ENCODE results near the gene TRIM31. TPM values are rescaled to one million over a fixed set of nuclear protein-coding genes. Genes with fewer than 3 reads are reported as not detected.

TRIM31 gene
- total and polyA plus RNA-seq, 8 donors = 1.2 to 52.2 (median 7.8) TPM; not detected in 2

DNA sequence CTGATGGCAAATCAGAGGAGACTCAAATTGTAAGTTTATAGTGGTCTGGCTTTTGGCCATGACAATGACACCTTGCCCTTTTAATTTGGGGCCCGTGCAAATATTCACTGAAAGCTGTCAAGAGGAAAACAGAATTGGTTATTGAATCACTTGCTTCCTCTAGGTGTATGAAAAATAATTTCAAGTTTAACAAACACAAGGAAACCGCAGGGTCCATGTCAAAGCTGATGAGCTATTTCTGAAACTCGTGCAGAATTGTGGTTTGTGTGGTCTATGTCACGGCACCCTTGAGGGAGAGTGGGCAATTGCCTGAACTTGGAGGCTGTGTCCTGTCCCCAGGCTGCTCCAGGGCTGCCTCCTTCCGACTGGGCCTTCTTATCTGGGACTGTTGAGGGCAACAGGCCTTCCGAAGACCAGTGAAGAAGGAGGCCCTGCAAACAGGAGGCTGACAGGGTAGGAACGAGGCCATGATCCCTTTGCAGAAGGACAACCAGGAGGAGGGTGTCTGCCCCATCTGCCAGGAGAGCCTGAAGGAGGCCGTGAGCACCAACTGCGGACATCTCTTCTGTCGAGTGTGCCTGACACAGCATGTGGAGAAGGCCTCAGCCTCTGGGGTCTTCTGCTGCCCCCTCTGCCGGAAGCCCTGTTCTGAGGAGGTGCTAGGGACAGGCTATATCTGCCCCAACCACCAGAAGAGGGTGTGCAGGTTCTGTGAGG, 23.8 kb upstream of the TRIM31 start:
- WGBS, 5 donors = 73 to 83% (median 77%) methylated on average over 6 to 11 of the region's 11 CpGs
- no peaks in the 10 kb centered on the region for H3K36me3 ChIP-seq
- TF ChIP-seq, protein P1, sequence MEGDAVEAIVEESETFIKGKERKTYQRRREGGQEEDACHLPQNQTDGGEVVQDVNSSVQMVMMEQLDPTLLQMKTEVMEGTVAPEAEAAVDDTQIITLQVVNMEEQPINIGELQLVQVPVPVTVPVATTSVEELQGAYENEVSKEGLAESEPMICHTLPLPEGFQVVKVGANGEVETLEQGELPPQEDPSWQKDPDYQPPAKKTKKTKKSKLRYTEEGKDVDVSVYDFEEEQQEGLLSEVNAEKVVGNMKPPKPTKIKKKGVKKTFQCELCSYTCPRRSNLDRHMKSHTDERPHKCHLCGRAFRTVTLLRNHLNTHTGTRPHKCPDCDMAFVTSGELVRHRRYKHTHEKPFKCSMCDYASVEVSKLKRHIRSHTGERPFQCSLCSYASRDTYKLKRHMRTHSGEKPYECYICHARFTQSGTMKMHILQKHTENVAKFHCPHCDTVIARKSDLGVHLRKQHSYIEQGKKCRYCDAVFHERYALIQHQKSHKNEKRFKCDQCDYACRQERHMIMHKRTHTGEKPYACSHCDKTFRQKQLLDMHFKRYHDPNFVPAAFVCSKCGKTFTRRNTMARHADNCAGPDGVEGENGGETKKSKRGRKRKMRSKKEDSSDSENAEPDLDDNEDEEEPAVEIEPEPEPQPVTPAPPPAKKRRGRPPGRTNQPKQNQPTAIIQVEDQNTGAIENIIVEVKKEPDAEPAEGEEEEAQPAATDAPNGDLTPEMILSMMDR (IDR thresholded peaks at IDR 0.05) = no peak
- TF ChIP-seq EP300 (IDR thresholded peaks at IDR 0.05) (no peak), POLR2AphosphoS5 (IDR thresholded peaks at IDR 0.05) (no peak), POLR2A (IDR thresholded peaks at IDR 0.05) (no peak)
- H3K9me3 ChIP-seq = no peaks in the 10 kb centered on the region
- H3K4me1 ChIP-seq = no peaks in the 10 kb centered on the region
- DNase-seq = no peak
- intact Hi-C loops (cut with DNase I; ENCODE audit: low total_unique reads) = no loop called here
- no peak overlapping the region for H3K27ac ChIP-seq
- H3K27me3 ChIP-seq = peaks cover 0 to 47% (median 3%) of the 10 kb centered on the region in 3 donors
- H3K4me3 ChIP-seq = no peak overlapping the region

DNA sequence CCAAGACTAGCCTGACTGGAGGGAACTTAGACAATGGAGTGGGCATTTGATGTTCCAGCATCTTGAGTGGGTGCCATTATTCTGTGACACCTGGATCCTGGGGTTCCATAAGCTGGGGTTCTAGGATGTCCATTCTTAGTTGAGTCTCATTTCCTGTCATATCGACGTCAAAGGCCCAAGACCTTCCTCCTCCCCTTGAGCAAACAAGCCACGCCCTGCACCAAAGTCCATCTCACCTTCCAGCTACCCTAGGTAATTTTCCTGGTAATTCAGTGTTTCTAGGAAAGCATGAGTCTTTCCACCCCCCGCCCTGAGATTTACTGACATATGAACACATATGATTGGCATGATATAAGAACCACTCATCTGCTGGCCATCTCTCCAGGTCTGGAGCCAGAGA, 22.9 kb upstream of the TRIM31 start, which contains the start of gene TRIM40:
Gene TRIM40 (plus strand): TSS at position 384 of the 400 bp plus-strand sequence. CDS start 897 bp downstream, outside the sequence.
- WGBS, 5 donors = 31 to 63% (median 42%) methylated on average over 4 of the region's 4 CpGs

DNA sequence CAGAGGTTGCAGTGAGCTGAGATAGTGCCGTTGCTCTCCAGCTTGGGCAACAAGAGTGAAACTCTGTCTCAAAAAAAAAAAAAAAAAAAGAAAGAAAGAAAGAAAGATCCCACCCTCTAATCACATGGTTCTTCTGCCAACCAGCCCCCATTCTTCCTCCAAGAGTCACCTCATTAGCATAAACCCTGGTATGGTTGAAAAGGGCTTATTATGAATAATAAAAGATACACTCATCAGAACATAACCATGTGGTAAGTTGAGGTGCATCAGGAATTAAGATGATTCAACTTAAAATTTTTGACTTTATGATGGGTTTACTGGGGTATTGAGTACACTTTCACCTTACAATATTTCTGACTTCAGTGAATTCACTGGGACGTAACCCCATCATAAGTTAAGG, 22.3 kb upstream of the TRIM31 start:
- DNase-seq = no peak
- peaks cover 0 to 62% (median 15%) of the 10 kb centered on the region in 3 donors for H3K27me3 ChIP-seq
- TF ChIP-seq POLR2A (IDR thresholded peaks at IDR 0.05) = no peak
- intact Hi-C loops (cut with DNase I; ENCODE audit: low total_unique reads) = no loop called here
- no peak overlapping the region for H3K27ac ChIP-seq
- H3K4me3 ChIP-seq = no peak overlapping the region
- H3K4me1 ChIP-seq = peaks cover 0 to 9% (median 8%) of the 10 kb centered on the region in 4 donors
- H3K36me3 ChIP-seq = no peaks in the 10 kb centered on the region
- no peaks in the 10 kb centered on the region for H3K9me3 ChIP-seq
- whole genome bisulfite sequencing, 5 donors = 77 to 89% (median 79%) methylated on average over 2 of the region's 2 CpGs

More for the DNA sequence above, 22.9 kb upstream of the TRIM31 start, which contains the start of gene TRIM40:
- Histone ChIP-seq H3K36me3 (no peaks in the 10 kb centered on the region), H3K9me3 (no peaks in the 10 kb centered on the region), H3K4me3 (no peak within 1 kb of the TSS), H3K27me3 (peaks cover 0 to 56% (median 9%) of the 10 kb centered on the region in 3 donors), H3K4me1 (peaks cover 0 to 6% (median 5%) of the 10 kb centered on the region in 4 donors), H3K27ac (no peak within 1 kb of the TSS)
- DNase-seq = peak in 1 of 2 donors; percentile 66
- TF ChIP-seq, protein P1 (IDR thresholded peaks at IDR 0.05) = no peak
- TF ChIP-seq POLR2A (IDR thresholded peaks at IDR 0.05) (no peak), POLR2AphosphoS5 (IDR thresholded peaks at IDR 0.05) (no peak), EP300 (IDR thresholded peaks at IDR 0.05) (no peak)
- intact Hi-C loops (cut with DNase I; ENCODE audit: low total_unique reads) = no loop called here

DNA sequence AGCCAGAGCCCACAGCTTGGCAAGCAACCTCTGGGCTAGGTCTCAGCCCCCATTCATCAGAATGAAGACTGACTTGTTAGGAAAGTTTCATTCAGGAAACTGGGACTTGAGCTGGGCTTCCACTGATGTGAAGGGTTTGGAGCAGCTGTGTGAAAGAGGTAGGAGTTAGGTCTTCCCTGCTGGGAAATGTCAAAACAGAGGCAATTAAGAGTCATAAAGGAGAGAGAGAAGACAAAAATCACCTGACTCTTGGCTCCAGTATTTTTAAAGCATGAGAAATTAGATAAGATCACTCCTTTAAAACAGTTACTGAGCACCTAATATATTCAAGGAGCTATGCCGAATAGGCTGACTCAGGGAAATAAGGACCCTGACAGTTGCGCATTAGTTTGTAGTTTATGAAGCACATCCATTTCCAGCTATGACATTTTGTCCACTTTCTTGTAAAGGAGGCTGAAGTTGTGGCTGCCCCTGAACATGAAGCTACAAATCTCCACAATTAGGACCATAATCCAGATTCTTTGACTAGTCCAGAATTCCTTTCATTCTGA, 19.1 kb upstream of the TRIM31 start:
- H3K27ac ChIP-seq = no peak overlapping the region
- WGBS, 5 donors = 76 to 93% (median 87%) methylated on average over 2 of the region's 2 CpGs
- H3K27me3 ChIP-seq = peaks cover 11 to 89% (median 46%) of the 10 kb centered on the region in 3 donors
- no peaks in the 10 kb centered on the region for H3K9me3 ChIP-seq
- H3K36me3 ChIP-seq = no peaks in the 10 kb centered on the region
- no peak for TF ChIP-seq POLR2A (IDR thresholded peaks at IDR 0.05)
- TF ChIP-seq, protein P1 (IDR thresholded peaks at IDR 0.05) = no peak
- TF ChIP-seq EP300 (IDR thresholded peaks at IDR 0.05) = no peak
- TF ChIP-seq POLR2AphosphoS5 (IDR thresholded peaks at IDR 0.05) = no peak
- no peak for DNase-seq
- intact Hi-C loops (cut with DNase I; ENCODE audit: low total_unique reads) = no loop called here
- H3K4me1 ChIP-seq = peaks cover 7 to 23% (median 18%) of the 10 kb centered on the region in 4 donors
- no peak overlapping the region for H3K4me3 ChIP-seq
